ENCODE measurements around the gene PDGFC.

PDGFC gene

DNA sequence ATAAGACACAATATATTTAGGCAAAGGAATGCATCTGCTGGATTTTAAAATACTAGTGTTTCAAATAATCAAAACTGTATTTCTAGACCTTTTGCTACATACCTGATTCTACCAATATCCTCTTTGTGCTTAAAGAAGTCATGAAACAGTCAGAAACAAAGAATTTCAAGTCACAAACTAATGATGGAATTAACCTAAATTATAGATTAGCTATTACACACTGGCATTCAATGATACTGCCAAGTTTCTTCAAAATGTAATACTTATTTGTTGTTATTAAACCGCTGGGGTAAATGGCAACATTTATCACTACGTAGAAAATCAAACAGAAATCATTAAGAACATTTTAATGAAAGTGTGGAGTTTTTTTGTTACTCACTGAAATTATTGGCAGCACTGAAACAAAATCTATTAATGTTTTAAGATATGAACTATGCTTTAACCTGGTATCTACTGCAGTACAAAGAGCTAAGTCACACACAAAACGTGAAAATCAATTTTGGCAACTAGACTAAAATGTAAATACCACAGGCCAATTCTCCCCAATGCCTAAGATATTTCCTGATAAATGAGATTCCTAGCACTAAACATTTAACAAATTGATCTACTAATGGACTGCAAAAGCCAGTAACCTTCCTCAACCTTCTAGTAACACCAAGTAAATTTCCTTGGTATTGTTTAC, 19.4 kb downstream of the PDGFC start:
- no peak overlapping the region for H3K27ac ChIP-seq
- no peak overlapping the region for H3K4me3 ChIP-seq (IDR thresholded peaks at IDR 0.05; ENCODE audit: insufficient read depth, low read depth, low read length)
- H2AFZ ChIP-seq (ENCODE audit: low read depth) = no peak overlapping the region
- no peaks in the 10 kb centered on the region for H3K27me3 ChIP-seq (ENCODE audit: insufficient read depth, low read depth)
- H3K4me1 ChIP-seq (ENCODE audit: low read depth, poor library complexity, severe bottlenecking) = no peaks in the 10 kb centered on the region
- H3K79me2 ChIP-seq (ENCODE audit: insufficient read depth, low read depth) = 0 out of 2 replicates have a peak, but pooled peaks cover 5% of the 10 kb centered on the region
- H3K9ac ChIP-seq = no peak overlapping the region
- TF ChIP-seq, protein P1, sequence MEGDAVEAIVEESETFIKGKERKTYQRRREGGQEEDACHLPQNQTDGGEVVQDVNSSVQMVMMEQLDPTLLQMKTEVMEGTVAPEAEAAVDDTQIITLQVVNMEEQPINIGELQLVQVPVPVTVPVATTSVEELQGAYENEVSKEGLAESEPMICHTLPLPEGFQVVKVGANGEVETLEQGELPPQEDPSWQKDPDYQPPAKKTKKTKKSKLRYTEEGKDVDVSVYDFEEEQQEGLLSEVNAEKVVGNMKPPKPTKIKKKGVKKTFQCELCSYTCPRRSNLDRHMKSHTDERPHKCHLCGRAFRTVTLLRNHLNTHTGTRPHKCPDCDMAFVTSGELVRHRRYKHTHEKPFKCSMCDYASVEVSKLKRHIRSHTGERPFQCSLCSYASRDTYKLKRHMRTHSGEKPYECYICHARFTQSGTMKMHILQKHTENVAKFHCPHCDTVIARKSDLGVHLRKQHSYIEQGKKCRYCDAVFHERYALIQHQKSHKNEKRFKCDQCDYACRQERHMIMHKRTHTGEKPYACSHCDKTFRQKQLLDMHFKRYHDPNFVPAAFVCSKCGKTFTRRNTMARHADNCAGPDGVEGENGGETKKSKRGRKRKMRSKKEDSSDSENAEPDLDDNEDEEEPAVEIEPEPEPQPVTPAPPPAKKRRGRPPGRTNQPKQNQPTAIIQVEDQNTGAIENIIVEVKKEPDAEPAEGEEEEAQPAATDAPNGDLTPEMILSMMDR (conservative IDR thresholded peaks at IDR 0.05; ENCODE audit: low read depth, low read length) = no peak
- H3K36me3 ChIP-seq (ENCODE audit: insufficient read depth) = no peaks in the 10 kb centered on the region
- H4K20me1 ChIP-seq (ENCODE audit: insufficient read depth) = no peaks in the 10 kb centered on the region
- no peak overlapping the region for H3K4me2 ChIP-seq

DNA sequence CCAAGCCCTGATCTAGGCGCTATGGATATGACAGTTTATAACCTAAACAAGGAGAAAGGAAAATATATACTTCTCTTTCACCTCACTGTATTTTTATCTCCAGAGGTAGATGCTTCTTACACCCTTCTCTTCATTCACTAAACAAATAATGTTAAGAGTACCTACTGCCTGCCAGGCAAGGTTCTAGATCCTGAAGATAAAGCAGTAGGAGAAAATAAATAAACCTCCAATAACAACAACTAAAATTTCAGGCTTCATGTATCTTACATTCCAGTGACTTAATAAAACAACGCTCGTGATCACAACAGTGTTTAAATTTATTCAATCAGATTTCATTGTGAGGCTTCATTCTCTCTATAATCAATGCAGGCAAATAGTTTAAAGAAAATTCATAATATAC, 20.7 kb downstream of the PDGFC start:
- Histone ChIP-seq H3K4me2 (no peak overlapping the region), H3K27me3 (ENCODE audit: insufficient read depth, low read depth) (no peaks in the 10 kb centered on the region), H2AFZ (ENCODE audit: low read depth) (no peak overlapping the region), H3K4me1 (ENCODE audit: low read depth, poor library complexity, severe bottlenecking) (peaks cover under 1% of the 10 kb centered on the region), H3K27ac (no peak overlapping the region), H3K9ac (no peak overlapping the region), H3K4me3 (IDR thresholded peaks at IDR 0.05; ENCODE audit: insufficient read depth, low read depth, low read length) (no peak overlapping the region), H3K36me3 (ENCODE audit: insufficient read depth) (no peaks in the 10 kb centered on the region), H3K79me2 (ENCODE audit: insufficient read depth, low read depth) (0 out of 2 replicates have a peak, but pooled peaks cover 3% of the 10 kb centered on the region), H4K20me1 (ENCODE audit: insufficient read depth) (no peaks in the 10 kb centered on the region)
- TF ChIP-seq, protein P1 (conservative IDR thresholded peaks at IDR 0.05; ENCODE audit: low read depth, low read length) = no peak

DNA sequence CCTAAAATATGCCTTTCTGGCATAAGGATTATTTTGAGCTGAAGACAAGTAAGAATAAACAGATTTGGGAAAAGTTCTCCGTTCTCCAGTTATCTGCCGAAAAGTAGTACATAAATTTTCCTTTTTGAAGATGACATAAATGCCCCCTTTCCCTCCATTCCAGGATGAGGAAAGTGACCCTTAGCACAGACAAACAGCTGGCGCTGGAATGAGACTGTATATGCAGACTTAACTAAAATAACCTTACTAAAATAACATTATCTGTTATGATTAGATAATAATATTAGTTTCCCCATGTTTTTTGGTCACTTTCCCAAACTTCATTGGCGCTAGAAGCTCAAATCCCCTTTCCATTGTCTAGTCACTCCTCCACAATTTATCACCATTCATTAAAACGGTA, 21.5 kb downstream of the PDGFC start:
- Histone ChIP-seq H3K4me2 (no peak overlapping the region), H3K36me3 (ENCODE audit: insufficient read depth) (no peaks in the 10 kb centered on the region), H3K79me2 (ENCODE audit: insufficient read depth, low read depth) (no peaks in the 10 kb centered on the region), H3K27ac (no peak overlapping the region), H3K9ac (no peak overlapping the region), H4K20me1 (ENCODE audit: insufficient read depth) (no peaks in the 10 kb centered on the region), H2AFZ (ENCODE audit: low read depth) (no peak overlapping the region), H3K4me1 (ENCODE audit: low read depth, poor library complexity, severe bottlenecking) (peaks cover 6% of the 10 kb centered on the region), H3K4me3 (IDR thresholded peaks at IDR 0.05; ENCODE audit: insufficient read depth, low read depth, low read length) (no peak overlapping the region), H3K27me3 (ENCODE audit: insufficient read depth, low read depth) (no peaks in the 10 kb centered on the region)
- TF ChIP-seq, protein P1 (conservative IDR thresholded peaks at IDR 0.05; ENCODE audit: low read depth, low read length) = no peak

DNA sequence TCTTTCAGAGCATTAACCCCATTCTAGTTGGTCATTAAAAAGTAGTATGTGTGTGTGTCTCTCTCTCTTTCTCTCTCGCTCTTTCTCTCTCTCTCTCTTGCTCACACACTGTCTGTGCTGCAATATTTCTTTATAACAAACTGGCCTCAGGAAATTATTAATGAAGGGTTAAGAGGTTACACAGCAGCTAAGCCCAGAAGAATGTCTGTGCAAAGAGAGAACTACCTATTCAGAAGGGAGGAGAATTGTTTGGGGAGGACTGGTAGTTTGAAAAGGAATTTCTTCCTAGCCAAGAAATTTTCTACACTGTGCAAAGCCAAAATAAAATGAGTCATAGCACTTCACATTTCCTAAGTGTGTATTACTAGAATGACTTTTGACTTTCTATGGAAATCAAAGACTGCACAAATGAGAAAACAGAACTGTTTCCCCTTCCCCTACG, 22.2 kb downstream of the PDGFC start:
- TF ChIP-seq, protein P1 (conservative IDR thresholded peaks at IDR 0.05; ENCODE audit: low read depth, low read length) = no peak
- Histone ChIP-seq H3K36me3 (ENCODE audit: insufficient read depth) (no peaks in the 10 kb centered on the region), H3K4me2 (no peak overlapping the region), H3K27ac (no peak overlapping the region), H4K20me1 (ENCODE audit: insufficient read depth) (no peaks in the 10 kb centered on the region), H3K4me1 (ENCODE audit: low read depth, poor library complexity, severe bottlenecking) (peaks cover 6% of the 10 kb centered on the region), H3K9ac (no peak overlapping the region), H3K27me3 (ENCODE audit: insufficient read depth, low read depth) (no peaks in the 10 kb centered on the region), H3K4me3 (IDR thresholded peaks at IDR 0.05; ENCODE audit: insufficient read depth, low read depth, low read length) (no peak overlapping the region), H2AFZ (ENCODE audit: low read depth) (no peak overlapping the region), H3K79me2 (ENCODE audit: insufficient read depth, low read depth) (no peaks in the 10 kb centered on the region)
